NCI-H774 (cell line): Measurements from ENCODE around the gene RAET1G.
"Not testable (repeated sequence)": the region's sequence is repeated elsewhere in the genome, so short reads cannot be mapped to it uniquely, and the experiment has no call there.

ENCODE experiments used
- DNase-seq: peaks from one replicate; lab custom pipeline; 2025; lab: John Stamatoyannopoulos, UW

RAET1G gene

GRCh38 chr6:149913540-149914240 is 9.2 kb downstream of the RAET1G start:
- no peak for DNase-seq

- DNase-seq: no peak
Observed at GRCh38 chr6:149913085-149913484, 9.8 kb downstream of the RAET1G start.

- DNase-seq: not testable (repeated sequence)
Observed at GRCh38 chr6:149912680-149913079, 10.2 kb downstream of the RAET1G start.

- no peak for DNase-seq
Observed at GRCh38 chr6:149910721-149911151, 12.2 kb downstream of the RAET1G start.

GRCh38 chr6:149909701-149910470 is 13.0 kb downstream of the RAET1G start:
- no peak for DNase-seq

- DNase-seq: not testable (repeated sequence)
Observed at GRCh38 chr6:149908480-149908879, 14.4 kb downstream of the RAET1G start.

GRCh38 chr6:149907317-149907716 is 15.6 kb downstream of the RAET1G start:
- DNase-seq: no peak

GRCh38 chr6:149906405-149906804 is 16.5 kb downstream of the RAET1G start:
- no peak for DNase-seq

GRCh38 chr6:149905911-149906371 is 17.0 kb downstream of the RAET1G start:
- DNase-seq: no peak

GRCh38 chr6:149905371-149905910 is 17.5 kb downstream of the RAET1G start:
- no peak for DNase-seq

GRCh38 chr6:149904661-149905370 is 18.1 kb downstream of the RAET1G start:
- DNase-seq: no peak

GRCh38 chr6:149903938-149904611 is 18.8 kb downstream of the RAET1G start:
- no peak for DNase-seq

GRCh38 chr6:149901444-149902140 is 21.3 kb downstream of the RAET1G start:
- DNase-seq: no peak

GRCh38 chr6:149900620-149901443 is 22.1 kb downstream of the RAET1G start:
- no peak for DNase-seq

GRCh38 chr6:149899926-149900619 is 22.8 kb downstream of the RAET1G start:
- no peak for DNase-seq

- DNase-seq: no peak
Observed at GRCh38 chr6:149899486-149899885, 23.4 kb downstream of the RAET1G start.

GRCh38 chr6:149898966-149899365 is 24.0 kb downstream of the RAET1G start:
- no peak for DNase-seq

GRCh38 chr6:149897855-149898744 is 24.8 kb downstream of the RAET1G start, which contains the start of gene RAET1E:
RAET1E (minus strand) TSS chr6:149898113; CDS start chr6:149890901, 7,212 bp downstream.
- no peak for DNase-seq
